ENCODE results near the gene ZMYND8.
A peak's percentile ranks its signal among the peaks of the same experiment; 100 is the strongest.
"Not testable (repeated sequence)": the region's sequence is repeated elsewhere in the genome, so short reads cannot be mapped to it uniquely, and the experiment has no call there.

Gene ZMYND8

DNA sequence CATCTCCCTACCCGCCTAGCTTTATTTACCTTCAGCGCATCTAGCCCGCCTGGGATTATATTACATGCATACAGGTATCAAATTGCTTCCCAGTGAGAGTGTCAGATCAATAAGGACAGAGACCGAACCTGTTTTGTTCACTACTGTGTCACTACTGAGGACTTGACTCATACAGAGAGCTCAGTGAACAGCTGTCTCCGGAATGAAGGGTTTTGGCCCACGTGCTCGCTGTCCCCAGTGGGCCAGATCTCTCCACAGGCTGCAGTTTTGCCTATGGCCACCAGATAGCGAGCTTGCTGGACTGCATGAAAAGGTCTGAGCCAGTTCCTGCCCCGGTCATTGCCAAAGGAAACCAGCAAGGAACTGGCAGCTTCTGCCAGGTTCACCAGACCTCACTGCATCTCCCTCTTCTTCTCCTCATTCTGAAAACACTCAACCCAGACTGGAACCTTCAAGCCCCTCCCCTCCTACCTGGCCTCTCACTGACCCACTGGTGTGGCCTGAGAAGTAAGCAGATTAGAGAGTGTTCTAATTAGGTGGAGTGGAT is 150.8 kb downstream of the ZMYND8 start:
- no peak overlapping the region for H3K4me3 ChIP-seq (replicated peaks; ENCODE audit: low read depth, low read length)
- H3K27me3 ChIP-seq (replicated peaks; ENCODE audit: control insufficient read depth, insufficient read depth, low read length), result no peaks in the 10 kb centered on the region
- TF ChIP-seq, protein P1, sequence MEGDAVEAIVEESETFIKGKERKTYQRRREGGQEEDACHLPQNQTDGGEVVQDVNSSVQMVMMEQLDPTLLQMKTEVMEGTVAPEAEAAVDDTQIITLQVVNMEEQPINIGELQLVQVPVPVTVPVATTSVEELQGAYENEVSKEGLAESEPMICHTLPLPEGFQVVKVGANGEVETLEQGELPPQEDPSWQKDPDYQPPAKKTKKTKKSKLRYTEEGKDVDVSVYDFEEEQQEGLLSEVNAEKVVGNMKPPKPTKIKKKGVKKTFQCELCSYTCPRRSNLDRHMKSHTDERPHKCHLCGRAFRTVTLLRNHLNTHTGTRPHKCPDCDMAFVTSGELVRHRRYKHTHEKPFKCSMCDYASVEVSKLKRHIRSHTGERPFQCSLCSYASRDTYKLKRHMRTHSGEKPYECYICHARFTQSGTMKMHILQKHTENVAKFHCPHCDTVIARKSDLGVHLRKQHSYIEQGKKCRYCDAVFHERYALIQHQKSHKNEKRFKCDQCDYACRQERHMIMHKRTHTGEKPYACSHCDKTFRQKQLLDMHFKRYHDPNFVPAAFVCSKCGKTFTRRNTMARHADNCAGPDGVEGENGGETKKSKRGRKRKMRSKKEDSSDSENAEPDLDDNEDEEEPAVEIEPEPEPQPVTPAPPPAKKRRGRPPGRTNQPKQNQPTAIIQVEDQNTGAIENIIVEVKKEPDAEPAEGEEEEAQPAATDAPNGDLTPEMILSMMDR (IDR thresholded peaks at IDR 0.05; ENCODE audit: insufficient read depth, low read length, poor library complexity, severe bottlenecking), result peak; percentile 90
- H3K36me3 ChIP-seq (ENCODE audit: control insufficient read depth, insufficient read depth, low read length), result peaks cover 7% of the 10 kb centered on the region
- DNase-seq (ENCODE audit: extremely low read depth, insufficient read length), result peak; percentile 60

DNA sequence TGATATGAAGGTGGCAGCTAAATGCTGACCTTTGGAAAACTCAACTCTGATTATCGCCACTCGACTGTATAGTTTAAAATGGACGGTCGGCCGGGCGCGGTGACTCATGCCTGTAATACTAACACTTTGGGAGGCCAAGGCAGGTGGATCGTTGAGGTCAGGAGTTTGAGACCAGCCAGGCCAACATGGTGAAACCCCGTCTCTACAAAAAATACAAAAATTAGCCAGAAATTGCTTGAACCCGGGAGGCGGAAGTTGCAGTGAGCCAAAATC is 151.7 kb downstream of the ZMYND8 start:
- not testable (repeated sequence) for H3K27me3 ChIP-seq (replicated peaks; ENCODE audit: control insufficient read depth, insufficient read depth, low read length); H3K4me3 ChIP-seq (replicated peaks; ENCODE audit: low read depth, low read length); DNase-seq (ENCODE audit: extremely low read depth, insufficient read length)

DNA sequence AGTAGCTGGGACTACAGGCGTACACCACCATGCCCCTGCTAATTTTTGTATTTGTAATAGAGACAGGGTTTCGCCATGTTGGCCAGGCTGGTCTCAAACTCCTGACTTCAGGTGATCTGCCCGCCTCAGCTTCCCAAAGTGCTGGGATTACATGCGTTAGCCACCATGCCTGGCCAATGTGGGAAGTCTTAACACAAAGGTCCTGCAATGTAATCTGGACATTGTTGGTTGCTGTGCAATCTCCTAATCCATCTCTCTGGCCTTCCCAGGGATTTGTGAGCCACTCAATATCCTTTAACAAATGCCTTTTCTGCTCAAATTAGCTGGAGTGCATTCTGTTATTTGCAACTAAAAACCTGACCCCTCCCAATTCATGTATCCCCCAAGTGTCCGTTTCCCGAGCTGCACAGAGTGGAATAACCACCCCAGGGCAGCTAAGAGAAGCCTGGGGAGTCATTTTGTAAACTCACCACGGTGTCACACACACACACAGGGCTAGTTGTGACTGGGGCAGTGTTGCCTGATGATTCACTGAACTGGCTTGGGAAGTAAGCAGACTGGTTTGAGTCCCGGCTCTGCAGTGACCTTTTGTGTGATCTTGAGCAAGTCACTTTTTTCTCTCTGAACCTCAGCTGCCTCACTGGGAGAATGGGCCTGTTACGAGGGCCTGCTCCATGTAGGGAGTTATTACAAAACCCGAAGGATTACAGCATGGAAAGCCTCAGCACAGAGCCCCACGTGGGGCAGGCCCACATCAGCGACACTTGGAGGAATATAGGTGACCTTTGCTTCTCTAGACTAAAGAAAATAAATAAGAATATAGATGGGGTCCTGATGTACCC is 152.3 kb downstream of the ZMYND8 start:
- Histone ChIP-seq H3K4me3 (replicated peaks; ENCODE audit: low read depth, low read length) (no peak overlapping the region), H3K27me3 (replicated peaks; ENCODE audit: control insufficient read depth, insufficient read depth, low read length) (no peaks in the 10 kb centered on the region), H3K36me3 (ENCODE audit: control insufficient read depth, insufficient read depth, low read length) (peaks cover 1% of the 10 kb centered on the region)
- no peak for DNase-seq (ENCODE audit: extremely low read depth, insufficient read length)
- TF ChIP-seq, protein P1 (IDR thresholded peaks at IDR 0.05; ENCODE audit: insufficient read depth, low read length, poor library complexity, severe bottlenecking), result no peak

More for the DNA sequence above, 151.7 kb downstream of the ZMYND8 start:
- H3K36me3 ChIP-seq (ENCODE audit: control insufficient read depth, insufficient read depth, low read length), result not testable (repeated sequence)

DNA sequence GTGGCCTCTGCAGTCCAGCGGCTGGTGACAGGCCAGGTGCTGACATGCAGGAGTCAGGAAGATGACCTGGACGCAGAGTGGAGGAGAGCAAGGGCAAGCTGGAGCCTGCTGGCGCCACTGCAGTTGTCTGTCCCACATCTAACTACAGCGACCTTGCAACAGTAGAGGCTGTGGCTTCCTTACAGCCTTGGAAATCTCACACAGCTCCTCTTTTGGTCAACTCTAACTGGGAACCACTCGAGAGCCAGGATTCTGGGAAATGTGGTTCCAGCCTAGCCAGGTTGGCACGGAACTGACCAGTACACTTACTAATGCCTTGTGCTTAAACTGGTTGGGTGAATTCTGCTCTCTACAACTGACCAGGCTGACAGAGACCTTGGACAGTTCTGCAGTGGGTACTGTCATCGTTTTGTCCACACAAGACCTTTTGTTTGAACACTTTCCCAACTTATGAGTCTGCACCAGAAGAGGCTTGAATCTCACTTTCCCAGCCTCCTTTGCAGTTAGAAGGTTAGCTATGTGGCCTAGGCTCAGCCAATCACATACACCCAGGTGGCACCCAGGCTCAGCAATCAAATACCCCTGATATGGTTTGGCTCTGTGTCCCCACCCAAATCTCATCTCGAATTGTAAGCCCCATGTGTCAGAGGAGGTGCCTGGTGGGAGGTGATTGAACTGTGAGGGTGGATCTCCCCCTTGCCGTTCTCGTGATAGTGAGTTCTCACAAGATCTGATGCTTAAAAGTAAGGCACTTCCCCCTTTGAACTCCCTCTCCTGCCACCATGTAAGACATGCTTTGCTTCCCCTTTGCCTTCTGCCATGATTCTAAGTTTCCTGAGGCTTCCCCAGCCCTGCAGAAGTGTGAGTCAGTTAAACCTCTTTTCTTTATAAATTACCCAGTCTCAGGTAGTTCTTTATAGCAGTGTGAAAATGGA is 153.5 kb downstream of the ZMYND8 start:
- Histone ChIP-seq H3K4me3 (replicated peaks; ENCODE audit: low read depth, low read length) (no peak overlapping the region), H3K27me3 (replicated peaks; ENCODE audit: control insufficient read depth, insufficient read depth, low read length) (no peaks in the 10 kb centered on the region), H3K36me3 (ENCODE audit: control insufficient read depth, insufficient read depth, low read length) (no peaks in the 10 kb centered on the region)
- TF ChIP-seq, protein P1 (IDR thresholded peaks at IDR 0.05; ENCODE audit: insufficient read depth, low read length, poor library complexity, severe bottlenecking), result no peak
- DNase-seq (ENCODE audit: extremely low read depth, insufficient read length), result no peak

DNA sequence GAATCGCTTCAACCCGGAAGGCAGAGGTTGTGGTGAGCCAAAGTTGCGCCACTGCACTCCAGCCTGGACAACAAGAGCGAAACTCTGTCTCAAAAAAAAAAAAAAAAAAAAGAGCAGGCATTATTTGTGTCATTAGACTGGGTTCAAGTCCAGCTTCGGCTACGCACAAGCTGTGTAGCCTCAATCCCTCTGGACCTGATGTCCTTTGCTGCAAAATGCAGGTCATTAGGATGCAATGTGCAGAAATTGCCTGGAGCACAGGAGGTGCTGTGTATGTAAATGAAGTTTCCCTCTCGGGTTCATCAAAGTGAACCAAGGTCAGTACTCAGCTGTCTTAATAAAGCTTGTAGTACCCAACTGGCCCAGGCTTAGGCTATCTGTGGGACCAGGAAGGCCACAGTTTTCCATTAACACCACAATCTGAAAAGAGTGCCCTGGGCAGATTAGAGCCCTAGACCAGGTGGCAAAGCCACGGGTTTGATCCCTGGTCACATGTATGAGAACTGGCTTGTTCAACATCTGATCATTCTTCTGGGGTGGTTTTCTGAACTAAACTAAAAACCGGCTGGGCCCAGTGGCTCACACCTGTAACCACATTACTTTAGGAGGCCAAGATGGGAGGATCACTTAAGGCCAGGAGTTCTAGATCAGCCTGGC is 155.3 kb downstream of the ZMYND8 start:
- no peaks in the 10 kb centered on the region for H3K36me3 ChIP-seq (ENCODE audit: control insufficient read depth, insufficient read depth, low read length)
- no peaks in the 10 kb centered on the region for H3K27me3 ChIP-seq (replicated peaks; ENCODE audit: control insufficient read depth, insufficient read depth, low read length)
- DNase-seq (ENCODE audit: extremely low read depth, insufficient read length), result no peak
- TF ChIP-seq, protein P1 (IDR thresholded peaks at IDR 0.05; ENCODE audit: insufficient read depth, low read length, poor library complexity, severe bottlenecking), result no peak
- no peak overlapping the region for H3K4me3 ChIP-seq (replicated peaks; ENCODE audit: low read depth, low read length)
